ENCODE results near the gene FAM170B.

The FAM170B gene

GRCh38 chr10:49108656-49109055, 25.2 kb downstream of the FAM170B start:
- no peak for DNase-seq
- H3K27me3 ChIP-seq, result no peaks in the 10 kb centered on the region
- peak overlapping the region; percentile 67 to 78 for H3K27ac ChIP-seq
- no peaks in the 10 kb centered on the region for H3K9me3 ChIP-seq
- intact Hi-C loops (cut with DNase I; ENCODE audit: low total_unique reads), result no loop called here
- H3K36me3 ChIP-seq, result no peaks in the 10 kb centered on the region
- peaks cover 5 to 100% (median 79%) of the 10 kb centered on the region in 4 donors for H3K4me1 ChIP-seq
- no peak for TF ChIP-seq CTCF (IDR thresholded peaks at IDR 0.05)
- no peak overlapping the region for H3K4me3 ChIP-seq

- intact Hi-C loops (cut with DNase I; ENCODE audit: low total_unique reads), result no loop called here
- no peak overlapping the region for H3K4me3 ChIP-seq
- no peak for DNase-seq
- H3K4me1 ChIP-seq, result peaks cover 5 to 94% (median 79%) of the 10 kb centered on the region in 4 donors
- no peaks in the 10 kb centered on the region for H3K27me3 ChIP-seq
- H3K9me3 ChIP-seq, result no peaks in the 10 kb centered on the region
- peak overlapping the region; percentile 67 to 78 for H3K27ac ChIP-seq
- no peaks in the 10 kb centered on the region for H3K36me3 ChIP-seq
- TF ChIP-seq CTCF (IDR thresholded peaks at IDR 0.05), result no peak
Measured at GRCh38 chr10:49107887-49108267, 25.9 kb downstream of the FAM170B start.

- H3K4me3 ChIP-seq, result no peak overlapping the region
- no peaks in the 10 kb centered on the region for H3K27me3 ChIP-seq
- H3K27ac ChIP-seq, result peak overlapping the region; percentile 67 to 78
- no peaks in the 10 kb centered on the region for H3K9me3 ChIP-seq
- peaks cover 5 to 88% (median 78%) of the 10 kb centered on the region in 4 donors for H3K4me1 ChIP-seq
- TF ChIP-seq CTCF (IDR thresholded peaks at IDR 0.05), result no peak
- intact Hi-C loops (cut with DNase I; ENCODE audit: low total_unique reads), result no loop called here
- DNase-seq, result no peak
- no peaks in the 10 kb centered on the region for H3K36me3 ChIP-seq
Measured at GRCh38 chr10:49107111-49107886, 26.5 kb downstream of the FAM170B start.

GRCh38 chr10:49106451-49106850, 27.4 kb downstream of the FAM170B start:
- H3K9me3 ChIP-seq, result no peaks in the 10 kb centered on the region
- H3K4me1 ChIP-seq, result peaks cover 5 to 80% (median 70%) of the 10 kb centered on the region in 4 donors
- no peak overlapping the region for H3K4me3 ChIP-seq
- H3K36me3 ChIP-seq, result no peaks in the 10 kb centered on the region
- H3K27me3 ChIP-seq, result no peaks in the 10 kb centered on the region
- TF ChIP-seq CTCF (IDR thresholded peaks at IDR 0.05), result no peak
- DNase-seq, result peak; percentile 70 to 91
- H3K27ac ChIP-seq, result peak overlapping the region; percentile 67 to 78
- intact Hi-C loops (cut with DNase I; ENCODE audit: low total_unique reads), result no loop called here

GRCh38 chr10:49105076-49105475, 28.7 kb downstream of the FAM170B start:
- H3K4me1 ChIP-seq, result peaks cover 5 to 66% (median 56%) of the 10 kb centered on the region in 4 donors
- H3K27me3 ChIP-seq, result no peaks in the 10 kb centered on the region
- DNase-seq, result no peak
- intact Hi-C loops (cut with DNase I; ENCODE audit: low total_unique reads), result no loop called here
- no peak overlapping the region for H3K4me3 ChIP-seq
- peak overlapping the region; percentile 67 to 78 for H3K27ac ChIP-seq
- H3K9me3 ChIP-seq, result no peaks in the 10 kb centered on the region
- no peak for TF ChIP-seq CTCF (IDR thresholded peaks at IDR 0.05)
- no peaks in the 10 kb centered on the region for H3K36me3 ChIP-seq
